ENCODE results near the gene SGCD.
"Not testable (repeated sequence)": the region's sequence is repeated elsewhere in the genome, so short reads cannot be mapped to it uniquely, and the experiment has no call there.

SGCD gene

DNA sequence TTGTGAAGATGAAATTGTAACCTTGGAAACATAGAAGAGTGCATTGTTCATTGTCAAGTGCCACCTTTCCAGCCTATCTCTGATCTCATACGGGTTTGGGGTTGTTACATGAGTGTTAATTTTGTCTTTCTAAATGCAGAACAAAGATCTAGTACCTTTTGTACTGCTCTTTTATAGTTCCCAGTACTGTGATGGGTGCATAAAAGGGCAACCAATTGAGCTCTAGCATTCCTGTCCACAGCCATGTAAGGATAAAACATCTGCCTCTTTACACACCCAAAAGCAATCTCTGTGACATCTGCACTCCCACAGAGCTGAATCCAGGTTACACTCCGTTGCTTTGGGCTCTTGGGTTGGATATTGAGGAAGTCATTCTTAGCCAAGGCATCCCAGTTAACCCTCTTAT lies 255.2 kb downstream of the SGCD start:
- DNase-seq (ENCODE audit: low spot score): no peak

DNA sequence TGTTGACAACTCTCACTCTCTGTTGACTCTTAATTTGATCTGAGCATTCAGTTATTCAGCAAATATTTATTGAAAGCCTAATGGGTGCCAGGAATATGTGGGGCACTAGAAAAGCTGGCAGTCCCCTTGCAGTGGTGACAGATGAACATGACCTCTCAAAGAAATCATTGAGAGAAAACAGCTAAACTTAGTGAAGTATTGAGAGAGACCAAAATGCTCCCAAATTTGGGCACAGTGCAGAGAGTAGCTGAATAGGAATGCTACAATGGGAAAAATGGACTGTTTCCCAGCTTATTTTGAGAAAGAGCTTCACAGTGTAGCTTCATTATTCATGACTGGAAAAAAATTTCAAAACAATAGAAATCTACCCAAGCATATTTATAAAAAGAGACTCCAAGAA lies 257.9 kb downstream of the SGCD start:
- no peak for DNase-seq (ENCODE audit: low spot score)

GRCh38 chr5:156585999-156586398 lies 259.0 kb downstream of the SGCD start:
- no peak for DNase-seq (ENCODE audit: low spot score)

GRCh38 chr5:156587012-156587411 lies 260.0 kb downstream of the SGCD start:
- DNase-seq (ENCODE audit: low spot score): no peak

- no peak for DNase-seq (ENCODE audit: low spot score)
These were observed 261.3 kb downstream of the SGCD start for GRCh38 chr5:156588306-156588705.

GRCh38 chr5:156589104-156589945 lies 262.4 kb downstream of the SGCD start:
- DNase-seq (ENCODE audit: low spot score): no peak

GRCh38 chr5:156589946-156590216 lies 262.9 kb downstream of the SGCD start:
- no peak for DNase-seq (ENCODE audit: low spot score)

DNA sequence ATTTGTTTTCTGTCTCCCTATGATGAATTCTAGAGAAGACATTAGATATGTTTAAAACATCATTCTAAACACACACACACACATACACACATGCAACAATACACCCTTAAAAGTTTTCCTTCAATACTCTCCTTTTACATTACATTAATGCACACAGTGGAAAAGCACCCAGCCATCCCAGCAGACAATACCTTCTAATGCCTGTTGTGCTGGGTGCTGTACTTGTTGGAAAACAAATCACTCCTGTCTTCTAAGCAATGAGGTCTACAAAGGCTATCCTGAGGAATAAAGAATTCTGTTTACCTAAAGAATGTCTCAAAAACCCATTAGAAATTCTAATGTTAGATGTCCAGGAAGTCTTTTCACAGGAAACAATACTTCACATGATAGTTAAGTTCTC lies 264.0 kb downstream of the SGCD start:
- no peak for DNase-seq (ENCODE audit: low spot score)

- DNase-seq (ENCODE audit: low spot score): no peak
These were observed 264.7 kb downstream of the SGCD start for GRCh38 chr5:156591631-156592030.

- DNase-seq (ENCODE audit: low spot score): no peak
These were observed 266.6 kb downstream of the SGCD start for GRCh38 chr5:156593546-156593945.

GRCh38 chr5:156594406-156594805 lies 267.4 kb downstream of the SGCD start:
- DNase-seq (ENCODE audit: low spot score): no peak

GRCh38 chr5:156595132-156595787 lies 268.3 kb downstream of the SGCD start:
- DNase-seq (ENCODE audit: low spot score): no peak

DNA sequence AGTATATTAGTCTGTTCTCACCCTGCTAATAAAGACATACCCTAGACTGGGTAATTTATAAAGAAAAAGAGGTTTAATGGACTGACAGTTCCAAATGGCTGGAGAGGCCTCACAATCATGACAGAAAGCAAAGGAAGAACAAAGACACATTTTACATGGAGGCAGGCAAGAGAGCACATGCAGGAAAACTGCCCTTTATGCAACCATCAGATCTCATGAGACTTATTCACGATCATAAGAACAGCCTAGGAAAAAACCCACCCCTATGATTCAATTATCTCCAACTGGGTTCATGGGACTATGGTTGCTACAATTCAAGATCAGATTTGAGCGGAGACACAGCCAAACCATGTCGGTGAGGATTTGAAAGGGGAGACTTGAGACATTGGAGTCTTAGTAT lies 270.3 kb downstream of the SGCD start:
- no peak for DNase-seq (ENCODE audit: low spot score)

DNA sequence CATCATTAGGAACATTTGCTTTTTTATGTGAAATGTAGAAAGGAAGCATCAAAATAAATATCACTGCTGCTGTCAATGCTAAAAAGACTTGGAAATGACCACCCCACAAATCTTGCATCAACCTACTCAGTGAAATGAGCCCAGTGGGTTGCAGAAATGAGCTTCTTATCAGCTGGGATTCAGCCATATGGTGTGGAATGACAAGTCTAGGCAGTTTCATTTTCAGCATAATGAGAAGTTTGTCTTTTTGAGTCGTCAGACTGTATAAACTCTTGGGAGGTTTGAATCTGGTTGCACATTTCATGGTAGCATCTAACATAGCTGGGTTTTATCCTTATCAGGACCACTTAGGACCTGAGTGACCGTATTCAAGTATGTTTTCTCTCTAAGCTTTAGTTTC lies 272.0 kb downstream of the SGCD start:
- no peak for DNase-seq (ENCODE audit: low spot score)

GRCh38 chr5:156610582-156610981 lies 283.6 kb downstream of the SGCD start:
- not testable (repeated sequence) for DNase-seq (ENCODE audit: low spot score)

DNA sequence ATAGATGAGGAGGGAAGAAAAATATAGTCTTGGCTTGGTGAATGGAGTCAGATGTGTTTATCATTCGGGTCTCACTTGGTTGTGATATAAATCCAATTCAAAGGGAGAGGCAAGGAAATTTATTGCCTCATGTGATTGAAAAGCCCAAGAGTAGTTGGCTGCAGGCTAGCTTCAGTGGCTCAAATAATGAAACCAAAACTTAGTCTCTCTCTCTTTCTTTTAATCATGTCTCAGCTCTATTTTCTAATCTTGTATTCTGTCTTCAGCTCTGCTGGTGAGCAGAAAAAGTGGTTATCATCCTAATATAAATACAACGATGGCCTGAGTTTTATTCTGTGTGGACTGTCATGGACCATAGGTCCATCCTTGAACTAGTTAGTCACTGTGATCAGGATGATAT lies 288.9 kb downstream of the SGCD start:
- no peak for DNase-seq (ENCODE audit: low spot score)

- DNase-seq (ENCODE audit: low spot score): no peak
These were observed 290.5 kb downstream of the SGCD start for GRCh38 chr5:156617426-156617825.

DNA sequence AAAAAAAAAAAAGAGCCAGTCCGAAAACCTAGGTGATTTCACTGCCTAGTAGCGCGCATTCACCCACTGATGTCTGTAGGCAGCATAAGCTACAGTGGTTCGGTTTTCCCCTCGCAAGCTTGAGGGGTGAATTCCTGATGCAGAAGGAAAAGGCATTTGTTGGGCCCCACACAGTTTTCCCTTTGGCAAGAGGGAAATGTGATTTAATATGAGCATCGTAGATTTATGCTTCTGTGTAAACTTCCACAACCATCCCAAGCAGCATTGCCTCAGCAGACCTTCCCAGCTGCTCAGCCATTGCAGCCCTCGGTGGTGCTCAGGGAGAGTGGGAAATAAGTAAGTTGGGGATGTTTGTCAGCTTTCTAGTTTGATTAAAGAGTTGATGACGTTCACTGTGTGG lies 291.6 kb downstream of the SGCD start:
- DNase-seq (ENCODE audit: low spot score): no peak

- DNase-seq (ENCODE audit: low spot score): no peak
These were observed 294.8 kb downstream of the SGCD start for GRCh38 chr5:156621719-156622118.

DNA sequence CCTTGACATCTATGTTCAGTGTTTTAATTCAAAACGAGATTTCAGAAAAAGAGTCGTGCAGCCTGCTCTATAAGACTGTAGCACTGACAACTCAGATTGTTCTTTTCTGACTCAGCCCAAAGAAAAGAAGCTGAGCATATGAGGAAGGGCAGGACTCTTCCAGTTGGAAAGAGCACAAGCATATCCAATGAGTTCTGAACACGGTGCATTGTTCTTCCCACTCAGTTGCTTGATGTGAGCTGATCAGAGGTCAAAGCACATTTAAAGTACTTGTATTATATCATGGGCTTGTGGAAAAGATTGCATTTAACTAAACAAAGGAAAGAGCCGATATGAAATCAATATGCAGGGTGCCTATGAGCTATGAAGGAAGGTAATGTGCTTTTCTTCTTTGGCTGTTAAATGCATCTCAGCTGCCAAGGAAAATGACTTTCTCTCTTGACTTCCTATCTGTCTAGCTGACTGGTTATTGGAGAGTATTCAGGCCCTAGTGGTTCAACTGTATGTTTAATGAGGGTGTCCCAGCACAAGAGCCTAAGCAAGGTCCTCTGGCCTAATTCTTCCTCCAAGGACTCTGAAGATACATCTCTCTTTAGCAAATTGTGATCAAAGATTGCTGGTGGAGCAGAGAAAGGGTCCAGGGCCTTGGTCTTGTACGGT lies 296.5 kb downstream of the SGCD start:
- no peak for DNase-seq (ENCODE audit: low spot score)

GRCh38 chr5:156624686-156625085 lies 297.7 kb downstream of the SGCD start:
- DNase-seq (ENCODE audit: low spot score): no peak

DNA sequence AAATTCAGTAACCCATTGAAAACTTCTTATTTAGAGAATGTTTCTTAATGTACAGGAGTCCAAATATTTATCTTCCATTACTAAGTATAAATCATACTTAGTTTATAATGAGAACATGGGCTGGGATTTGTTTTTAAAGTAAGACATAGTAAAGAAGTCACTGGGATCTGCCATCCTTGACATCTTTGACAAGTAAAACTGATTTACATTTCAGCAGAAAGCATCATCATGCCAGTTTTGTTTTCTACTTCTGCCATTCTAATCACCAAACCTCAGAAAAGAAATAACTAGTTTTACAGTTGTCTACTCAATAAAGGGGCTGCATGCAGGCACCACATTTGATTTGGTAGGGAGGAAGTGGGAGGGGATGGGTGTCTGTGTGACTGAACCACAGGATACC lies 301.5 kb downstream of the SGCD start:
- no peak for DNase-seq (ENCODE audit: low spot score)

GRCh38 chr5:156631005-156631404 lies 304.0 kb downstream of the SGCD start:
- DNase-seq (ENCODE audit: low spot score): no peak

Measured in NAMALWA (cell line).